Measurements from ENCODE around the gene TNFSF9.

The TNFSF9 gene

DNA sequence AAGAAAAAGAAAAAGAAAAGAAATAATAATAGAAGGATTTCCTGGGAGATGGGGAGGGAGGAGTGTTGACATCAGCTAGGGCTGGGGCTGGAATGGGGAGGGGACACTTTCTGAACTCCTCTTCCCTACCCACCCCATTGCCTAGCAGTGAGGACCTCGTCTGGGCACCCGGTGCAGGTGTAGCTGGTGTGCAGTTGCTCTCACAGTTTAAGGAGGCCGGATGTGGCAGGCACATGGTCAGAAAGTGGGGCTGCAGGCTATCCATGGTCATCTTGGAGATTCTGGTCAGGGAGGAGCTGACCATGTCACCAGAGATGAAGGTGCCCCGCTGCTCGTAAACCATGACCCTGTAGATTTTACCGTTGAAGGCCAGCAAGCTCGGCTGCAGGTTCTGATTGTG lies 20.2 kb upstream of the TNFSF9 start:
- TF ChIP-seq CTCF (conservative IDR thresholded peaks at IDR 0.05) = no peak

GRCh38 chr19:6514089-6514488 lies 16.7 kb upstream of the TNFSF9 start:
- H3K27ac ChIP-seq = no peak overlapping the region
- no peak for TF ChIP-seq CTCF (conservative IDR thresholded peaks at IDR 0.05)

More for the DNA sequence above, 20.2 kb upstream of the TNFSF9 start:
- no peak overlapping the region for H3K27ac ChIP-seq

DNA sequence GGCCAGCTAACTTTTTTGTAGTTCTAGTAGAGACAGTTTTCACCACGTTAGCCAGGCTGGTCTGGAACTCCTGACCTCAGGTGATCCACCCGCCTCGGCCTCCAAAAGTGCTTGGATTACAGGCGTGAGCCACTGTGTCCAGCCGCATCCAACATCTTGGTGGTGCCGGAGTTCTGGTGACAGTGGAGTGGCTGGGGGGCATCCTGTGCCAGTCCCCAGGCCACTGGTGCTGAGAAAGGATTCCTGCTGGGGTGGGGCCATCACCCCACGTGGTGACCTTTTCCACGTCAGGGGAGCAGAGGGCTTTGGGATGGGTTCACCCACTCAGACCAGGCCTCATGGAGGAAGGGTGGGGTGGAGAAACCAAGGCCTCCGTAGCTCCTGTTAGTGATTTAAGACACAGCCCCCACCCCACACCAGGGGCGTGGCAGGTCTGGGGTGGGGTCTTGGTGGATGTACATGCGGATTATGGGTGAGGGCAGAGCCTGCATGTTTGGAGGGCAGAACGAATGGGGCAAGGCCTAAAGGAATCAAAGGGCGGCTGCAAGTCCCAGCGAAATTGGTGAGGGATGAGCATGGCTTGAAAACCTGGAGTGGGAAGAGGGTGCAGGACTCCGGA lies 15.8 kb upstream of the TNFSF9 start:
- no peak overlapping the region for H3K27ac ChIP-seq
- no peak for TF ChIP-seq CTCF (conservative IDR thresholded peaks at IDR 0.05)

DNA sequence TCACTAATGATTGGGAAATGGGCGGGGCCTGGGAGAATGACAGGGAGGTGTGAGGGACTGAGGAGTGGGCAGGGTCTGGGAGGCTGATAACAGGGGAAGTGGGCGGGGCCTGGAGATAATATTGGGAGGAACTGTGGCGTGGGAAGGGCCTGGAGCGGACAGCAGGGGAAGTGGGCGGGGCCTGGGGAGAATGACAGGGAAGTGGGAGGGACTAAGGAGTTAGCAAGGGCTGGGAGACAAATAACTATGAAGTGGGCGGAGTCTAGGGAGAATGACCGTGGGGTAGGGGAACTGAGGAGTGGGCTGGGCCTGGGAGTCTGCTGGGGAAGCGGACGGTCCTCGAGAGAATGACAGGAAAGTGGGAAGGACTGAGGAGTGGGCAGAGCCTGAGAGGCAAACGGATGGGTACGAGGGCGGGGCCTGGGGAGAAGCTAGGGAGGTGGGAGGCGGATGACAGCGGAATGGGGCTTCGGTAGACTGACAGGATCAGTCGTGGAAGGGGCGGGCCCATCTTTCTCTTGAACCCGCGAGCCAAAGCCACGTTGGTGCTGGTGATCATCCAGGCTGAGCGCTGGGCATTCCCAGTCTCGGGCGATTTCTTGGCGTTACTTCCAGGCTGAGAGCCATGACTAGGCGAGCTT lies 14.7 kb upstream of the TNFSF9 start:
- H3K27ac ChIP-seq = peak overlapping the region; percentile 59
- TF ChIP-seq CTCF (conservative IDR thresholded peaks at IDR 0.05) = no peak

DNA sequence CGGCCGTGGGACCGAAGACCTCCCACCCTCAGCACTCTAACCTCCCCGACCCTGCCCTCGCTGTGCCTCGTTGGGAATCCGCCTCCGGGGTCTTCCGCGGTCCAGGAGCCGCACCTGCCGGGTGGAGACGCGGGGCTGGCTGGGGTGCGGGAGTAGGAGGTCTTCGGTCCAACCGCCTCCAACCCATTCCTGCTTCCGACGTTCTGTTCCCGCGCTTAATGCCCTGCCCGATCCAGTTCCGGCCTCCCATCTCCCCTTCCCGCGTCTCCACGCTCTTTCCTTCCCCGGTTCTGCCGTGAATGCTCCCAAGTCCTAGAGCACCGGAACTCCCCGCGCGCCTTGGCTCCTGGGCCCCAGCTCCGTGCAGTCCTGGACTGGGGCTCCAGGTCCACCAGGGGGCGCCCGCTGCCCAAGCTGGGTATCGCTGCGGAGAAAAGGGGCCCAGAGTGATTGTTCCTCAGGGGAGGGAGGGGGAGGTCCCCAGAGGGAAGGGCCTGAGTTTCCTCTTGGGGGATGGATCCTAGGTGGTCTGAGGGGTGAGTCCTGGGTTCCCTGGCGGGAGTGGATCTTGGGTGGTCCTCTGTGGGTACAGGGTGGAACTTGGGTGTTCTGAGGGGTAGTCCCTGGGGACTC lies 14.1 kb upstream of the TNFSF9 start:
- peak overlapping the region; percentile 59 for H3K27ac ChIP-seq
- peak; percentile 91 for TF ChIP-seq CTCF (conservative IDR thresholded peaks at IDR 0.05)

- TF ChIP-seq CTCF (conservative IDR thresholded peaks at IDR 0.05) = no peak
- H3K27ac ChIP-seq = no peak overlapping the region
Measured at GRCh38 chr19:6518145-6518911, 12.5 kb upstream of the TNFSF9 start.

DNA sequence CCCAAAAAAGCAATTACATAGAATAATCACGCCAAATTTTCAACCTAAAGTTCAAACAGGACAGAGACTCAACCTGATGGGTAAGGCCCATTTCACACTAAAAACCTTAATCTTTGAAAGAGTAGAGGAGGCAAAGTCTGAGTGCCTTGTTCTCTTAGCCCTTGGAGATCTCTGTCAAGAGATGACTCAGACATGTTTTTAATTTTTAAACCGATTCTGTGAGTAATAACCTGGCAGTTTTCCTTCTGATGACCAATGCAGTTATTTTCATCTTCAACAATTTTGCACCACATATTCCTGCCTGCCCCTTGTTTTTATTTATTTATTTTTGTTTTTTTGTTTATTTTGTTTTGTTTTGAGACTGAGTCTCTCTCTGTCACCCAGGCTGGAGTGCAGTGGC lies 11.5 kb upstream of the TNFSF9 start:
- TF ChIP-seq CTCF (conservative IDR thresholded peaks at IDR 0.05) = no peak
- no peak overlapping the region for H3K27ac ChIP-seq

Measured in VCaP (cell line).